Measurements from ENCODE around the gene MLYCD.

The MLYCD gene

DNA sequence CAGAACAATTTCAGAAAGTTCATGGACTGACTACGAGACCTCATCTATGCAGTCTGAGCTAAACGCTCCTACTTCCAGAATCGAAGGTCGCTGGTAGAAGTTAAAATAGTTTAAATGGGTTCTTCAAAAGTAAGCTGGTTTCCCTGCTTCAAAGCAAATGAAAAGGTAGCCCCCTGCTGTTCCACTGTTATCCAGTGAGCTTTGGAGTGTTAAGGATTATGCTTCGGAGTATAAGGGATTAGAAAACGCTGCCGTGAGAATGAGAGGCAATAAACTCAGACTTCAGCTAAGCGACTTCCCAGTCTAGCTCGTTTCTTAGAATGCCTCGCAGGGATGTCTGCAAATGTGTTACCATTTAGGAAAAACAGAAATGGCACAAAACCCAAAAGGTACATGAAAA is 12.4 kb downstream of the MLYCD start:
- ChIA-PET CTCF (interaction anchor here (0.8 to 6.8 kb wide), 4 partner anchors 10 to 256 kb away, joined by 3 to 45 read pairs (median 4); no protein-coding TSS in a partner anchor), POLR2A (no interaction called here)
- TF ChIP-seq, protein P1, sequence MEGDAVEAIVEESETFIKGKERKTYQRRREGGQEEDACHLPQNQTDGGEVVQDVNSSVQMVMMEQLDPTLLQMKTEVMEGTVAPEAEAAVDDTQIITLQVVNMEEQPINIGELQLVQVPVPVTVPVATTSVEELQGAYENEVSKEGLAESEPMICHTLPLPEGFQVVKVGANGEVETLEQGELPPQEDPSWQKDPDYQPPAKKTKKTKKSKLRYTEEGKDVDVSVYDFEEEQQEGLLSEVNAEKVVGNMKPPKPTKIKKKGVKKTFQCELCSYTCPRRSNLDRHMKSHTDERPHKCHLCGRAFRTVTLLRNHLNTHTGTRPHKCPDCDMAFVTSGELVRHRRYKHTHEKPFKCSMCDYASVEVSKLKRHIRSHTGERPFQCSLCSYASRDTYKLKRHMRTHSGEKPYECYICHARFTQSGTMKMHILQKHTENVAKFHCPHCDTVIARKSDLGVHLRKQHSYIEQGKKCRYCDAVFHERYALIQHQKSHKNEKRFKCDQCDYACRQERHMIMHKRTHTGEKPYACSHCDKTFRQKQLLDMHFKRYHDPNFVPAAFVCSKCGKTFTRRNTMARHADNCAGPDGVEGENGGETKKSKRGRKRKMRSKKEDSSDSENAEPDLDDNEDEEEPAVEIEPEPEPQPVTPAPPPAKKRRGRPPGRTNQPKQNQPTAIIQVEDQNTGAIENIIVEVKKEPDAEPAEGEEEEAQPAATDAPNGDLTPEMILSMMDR (IDR thresholded peaks at IDR 0.05; ENCODE audit: control extremely low read depth, extremely low read depth, low read depth, missing control alignments), result no peak
- DNase-seq (ENCODE audit: extremely low spot score), result no peak

DNA sequence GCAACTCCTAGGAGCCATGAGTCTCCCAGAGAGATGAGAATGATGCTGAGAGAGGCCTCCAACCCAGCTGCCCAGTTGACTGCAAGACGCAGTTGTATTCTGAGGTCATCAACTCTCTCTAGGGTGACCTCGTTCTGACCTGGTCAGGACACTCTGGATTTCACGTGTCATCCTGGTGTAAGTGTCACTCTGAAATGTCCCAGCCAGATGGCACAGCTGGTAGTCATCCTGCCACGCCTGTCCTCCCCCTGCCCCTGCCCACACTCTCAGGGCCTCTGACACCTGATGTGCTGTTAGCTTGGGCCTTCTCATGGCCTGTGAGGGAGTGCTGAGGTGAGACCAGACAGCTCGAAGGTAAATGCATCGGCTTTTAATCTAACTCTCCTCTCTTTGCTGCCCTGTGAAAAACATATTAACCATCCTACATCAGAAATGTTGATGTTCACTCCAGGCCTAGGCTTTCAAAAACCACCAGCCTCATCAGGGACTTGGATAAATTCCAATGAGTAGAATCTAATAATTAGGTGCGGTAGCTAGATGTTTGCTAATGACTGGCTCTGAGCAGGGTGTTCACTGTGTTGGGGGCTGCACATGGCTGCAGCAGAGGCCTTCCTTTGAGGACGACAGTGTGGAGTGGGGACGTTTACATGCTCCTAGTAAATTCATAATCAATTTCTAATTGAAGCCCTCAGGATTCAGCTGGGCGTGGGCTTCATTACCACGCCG is 13.8 kb downstream of the MLYCD start:
- no peak for DNase-seq (ENCODE audit: extremely low spot score)
- TF ChIP-seq, protein P1 (IDR thresholded peaks at IDR 0.05; ENCODE audit: control extremely low read depth, extremely low read depth, low read depth, missing control alignments), result no peak
- ChIA-PET POLR2A (no interaction called here), CTCF (interaction anchor here (1.5 to 6.8 kb wide), 5 partner anchors 11 to 44 kb away, joined by 4 to 45 read pairs (median 4); partner anchors contain the start of gene MLYCD)

DNA sequence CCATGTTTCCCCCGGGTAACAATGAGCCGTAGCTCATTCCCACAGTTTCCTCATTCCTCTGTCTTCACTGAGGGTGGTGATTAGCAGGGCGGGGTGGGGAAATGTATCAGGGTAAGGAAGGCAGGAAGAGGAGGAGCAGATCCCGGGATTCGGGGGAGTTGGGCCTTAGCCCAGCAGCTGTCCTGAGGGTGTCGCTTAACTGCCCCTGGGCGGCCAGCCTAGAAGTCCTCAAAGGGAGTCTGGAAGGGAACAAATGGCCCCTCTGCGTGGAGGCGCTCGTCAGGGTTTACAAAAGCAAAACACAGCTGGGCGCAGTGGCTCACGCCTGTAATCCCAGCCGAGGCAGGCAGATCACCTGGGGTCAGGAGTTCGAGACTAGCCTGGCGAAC is 14.3 kb downstream of the MLYCD start:
- POLR2A ChIA-PET, result no interaction called here
- no peak for DNase-seq (ENCODE audit: extremely low spot score)

DNA sequence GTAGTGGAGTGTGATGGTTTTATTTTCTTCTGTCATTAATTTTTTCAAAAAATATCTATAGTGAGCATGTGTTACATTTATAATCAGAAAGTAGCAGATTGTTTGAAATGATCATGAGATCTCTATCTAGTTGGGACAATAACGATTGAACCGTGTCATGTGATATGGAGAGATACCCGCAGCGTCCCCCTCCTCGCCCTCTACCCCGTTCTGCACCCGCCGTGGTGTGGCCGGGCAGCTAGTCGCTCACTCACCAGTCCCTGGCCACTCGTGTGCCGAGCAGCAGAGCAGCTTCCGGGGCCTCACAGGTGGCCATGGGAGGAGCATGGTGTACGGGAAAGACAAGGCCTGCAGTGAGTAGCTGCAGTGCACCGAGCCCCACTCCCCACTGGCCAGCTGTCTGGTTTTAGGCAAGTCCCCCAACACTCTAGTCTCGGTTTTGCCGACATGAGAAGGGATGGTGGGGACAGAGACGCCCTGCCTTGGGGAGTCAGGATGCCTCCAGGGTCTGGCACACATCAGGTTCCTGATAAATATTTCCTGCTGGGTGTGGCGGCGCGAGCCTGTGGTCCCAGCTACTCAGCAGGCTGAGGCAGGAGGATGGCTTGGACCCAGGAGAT is 15.3 kb downstream of the MLYCD start:
- ChIA-PET POLR2A (no interaction called here), CTCF (interaction anchor here (6.8 kb wide), 1 partner anchor 11 kb away, joined by 45 read pairs; no protein-coding TSS in a partner anchor)
- TF ChIP-seq, protein P1 (IDR thresholded peaks at IDR 0.05; ENCODE audit: control extremely low read depth, extremely low read depth, low read depth, missing control alignments), result no peak
- no peak for DNase-seq (ENCODE audit: extremely low spot score)

More for the DNA sequence above, 14.3 kb downstream of the MLYCD start:
- TF ChIP-seq, protein P1 (IDR thresholded peaks at IDR 0.05; ENCODE audit: control extremely low read depth, extremely low read depth, low read depth, missing control alignments), result no peak
- CTCF ChIA-PET, result interaction anchor here (1.5 to 6.8 kb wide), 3 partner anchors 12 to 27 kb away, joined by 4 to 45 read pairs (median 5); partner anchors contain the start of gene MLYCD

DNA sequence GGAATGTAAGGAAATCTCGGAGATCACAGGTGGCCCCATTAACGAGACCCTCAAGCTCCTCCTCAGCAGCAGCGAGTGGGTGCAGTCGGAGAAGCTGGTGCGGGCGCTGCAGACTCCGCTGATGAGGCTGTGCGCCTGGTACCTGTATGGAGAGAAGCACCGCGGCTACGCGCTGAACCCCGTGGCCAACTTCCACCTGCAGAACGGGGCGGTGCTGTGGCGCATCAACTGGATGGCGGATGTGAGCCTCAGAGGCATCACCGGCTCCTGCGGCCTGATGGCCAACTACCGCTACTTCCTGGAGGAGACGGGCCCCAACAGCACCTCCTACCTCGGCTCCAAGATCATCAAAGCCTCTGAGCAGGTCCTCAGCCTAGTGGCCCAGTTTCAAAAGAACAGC is 16.2 kb downstream of the MLYCD start:
- POLR2A ChIA-PET, result no interaction called here
- TF ChIP-seq, protein P1 (IDR thresholded peaks at IDR 0.05; ENCODE audit: control extremely low read depth, extremely low read depth, low read depth, missing control alignments), result no peak
- DNase-seq (ENCODE audit: extremely low spot score), result no peak
- CTCF ChIA-PET, result interaction anchor here (6.8 kb wide), 1 partner anchor 10 kb away, joined by 45 read pairs; no protein-coding TSS in a partner anchor

DNA sequence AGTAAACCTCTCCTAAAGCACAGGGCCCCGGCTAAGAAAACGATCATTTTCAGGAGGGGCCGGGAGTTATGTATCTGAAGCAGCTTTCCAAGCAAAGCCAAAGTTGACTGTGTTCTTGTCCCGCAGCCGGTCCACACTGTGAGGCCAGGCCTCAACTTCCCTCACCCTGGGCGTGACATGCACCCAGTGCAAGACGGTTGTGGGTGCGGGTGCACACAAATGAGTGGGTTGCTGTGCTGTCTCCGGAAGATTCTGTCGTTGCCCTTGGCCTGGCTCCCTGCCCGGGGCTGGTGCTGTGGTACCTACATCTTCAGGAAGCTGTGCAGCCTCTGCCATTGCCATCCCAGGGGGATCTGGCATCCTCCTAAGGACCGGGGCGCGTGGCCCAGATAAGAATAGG is 16.6 kb downstream of the MLYCD start:
- CTCF ChIA-PET, result interaction anchor here (6.8 kb wide), 1 partner anchor 10 kb away, joined by 45 read pairs; no protein-coding TSS in a partner anchor

More for the DNA sequence above, 16.6 kb downstream of the MLYCD start:
- POLR2A ChIA-PET, result no interaction called here
- TF ChIP-seq, protein P1 (IDR thresholded peaks at IDR 0.05; ENCODE audit: control extremely low read depth, extremely low read depth, low read depth, missing control alignments), result no peak
- DNase-seq (ENCODE audit: extremely low spot score), result peak; percentile 15

Data from GM10248 (cell line).